ENCODE measurements around the gene NWD2.

The NWD2 gene

DNA sequence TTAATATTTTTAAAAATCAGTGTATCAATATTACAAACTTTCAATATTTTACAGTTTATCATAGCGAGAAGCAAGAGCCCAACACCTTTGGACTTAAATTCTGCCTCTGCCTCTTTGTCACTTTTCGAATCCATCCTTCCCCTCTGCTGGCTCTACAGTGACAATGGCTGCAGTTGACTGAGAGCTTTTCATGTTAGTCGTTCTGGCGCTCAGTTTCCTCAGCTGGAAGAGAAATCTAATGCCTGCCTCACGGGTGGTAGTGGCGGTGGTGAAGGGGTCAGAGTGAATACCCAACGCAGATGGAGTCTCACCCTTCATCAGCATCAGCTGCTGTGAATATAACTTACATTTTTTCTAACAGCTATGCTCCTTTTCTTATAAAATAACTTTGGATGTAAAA is 144.8 kb downstream of the NWD2 start:
- no peak overlapping the region for H3K4me3 ChIP-seq (ENCODE audit: low read length)
- DNase-seq (ENCODE audit: low read depth), result no peak
- TF ChIP-seq, protein P1, sequence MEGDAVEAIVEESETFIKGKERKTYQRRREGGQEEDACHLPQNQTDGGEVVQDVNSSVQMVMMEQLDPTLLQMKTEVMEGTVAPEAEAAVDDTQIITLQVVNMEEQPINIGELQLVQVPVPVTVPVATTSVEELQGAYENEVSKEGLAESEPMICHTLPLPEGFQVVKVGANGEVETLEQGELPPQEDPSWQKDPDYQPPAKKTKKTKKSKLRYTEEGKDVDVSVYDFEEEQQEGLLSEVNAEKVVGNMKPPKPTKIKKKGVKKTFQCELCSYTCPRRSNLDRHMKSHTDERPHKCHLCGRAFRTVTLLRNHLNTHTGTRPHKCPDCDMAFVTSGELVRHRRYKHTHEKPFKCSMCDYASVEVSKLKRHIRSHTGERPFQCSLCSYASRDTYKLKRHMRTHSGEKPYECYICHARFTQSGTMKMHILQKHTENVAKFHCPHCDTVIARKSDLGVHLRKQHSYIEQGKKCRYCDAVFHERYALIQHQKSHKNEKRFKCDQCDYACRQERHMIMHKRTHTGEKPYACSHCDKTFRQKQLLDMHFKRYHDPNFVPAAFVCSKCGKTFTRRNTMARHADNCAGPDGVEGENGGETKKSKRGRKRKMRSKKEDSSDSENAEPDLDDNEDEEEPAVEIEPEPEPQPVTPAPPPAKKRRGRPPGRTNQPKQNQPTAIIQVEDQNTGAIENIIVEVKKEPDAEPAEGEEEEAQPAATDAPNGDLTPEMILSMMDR (IDR thresholded peaks at IDR 0.05; ENCODE audit: insufficient read depth, low read depth, low read length, missing control alignments), result no peak

DNA sequence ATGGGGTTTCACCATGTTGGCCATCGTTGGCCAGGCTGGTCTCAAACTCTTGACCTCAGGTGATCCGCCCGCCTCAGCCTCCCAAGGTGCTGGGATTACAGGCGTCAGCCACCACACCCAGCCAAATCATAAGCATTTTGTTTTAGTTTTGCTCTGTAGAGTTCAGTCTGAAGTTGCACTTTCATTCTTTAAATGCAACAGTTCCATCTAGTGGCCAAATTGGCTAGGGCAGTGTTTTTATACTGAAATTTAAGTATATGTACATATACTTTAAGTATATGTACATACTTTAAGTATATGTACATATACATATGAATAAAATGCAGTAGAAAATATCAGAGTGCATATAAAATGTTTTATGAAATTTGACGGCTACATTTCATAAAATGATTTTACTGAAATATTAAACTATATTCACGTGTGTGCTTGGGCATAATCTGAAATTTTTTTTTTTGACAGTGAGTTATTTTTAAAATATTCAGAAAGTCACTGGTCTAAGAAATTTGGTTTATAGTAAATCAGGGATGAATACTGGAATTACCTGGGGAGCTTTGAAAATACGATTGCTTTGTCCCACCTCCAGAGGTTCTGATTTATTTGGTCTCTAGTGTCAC is 145.5 kb downstream of the NWD2 start:
- TF ChIP-seq, protein P1 (IDR thresholded peaks at IDR 0.05; ENCODE audit: insufficient read depth, low read depth, low read length, missing control alignments), result peak; percentile 71
- DNase-seq (ENCODE audit: low read depth), result peak; percentile 66
- no peak overlapping the region for H3K4me3 ChIP-seq (ENCODE audit: low read length)

DNA sequence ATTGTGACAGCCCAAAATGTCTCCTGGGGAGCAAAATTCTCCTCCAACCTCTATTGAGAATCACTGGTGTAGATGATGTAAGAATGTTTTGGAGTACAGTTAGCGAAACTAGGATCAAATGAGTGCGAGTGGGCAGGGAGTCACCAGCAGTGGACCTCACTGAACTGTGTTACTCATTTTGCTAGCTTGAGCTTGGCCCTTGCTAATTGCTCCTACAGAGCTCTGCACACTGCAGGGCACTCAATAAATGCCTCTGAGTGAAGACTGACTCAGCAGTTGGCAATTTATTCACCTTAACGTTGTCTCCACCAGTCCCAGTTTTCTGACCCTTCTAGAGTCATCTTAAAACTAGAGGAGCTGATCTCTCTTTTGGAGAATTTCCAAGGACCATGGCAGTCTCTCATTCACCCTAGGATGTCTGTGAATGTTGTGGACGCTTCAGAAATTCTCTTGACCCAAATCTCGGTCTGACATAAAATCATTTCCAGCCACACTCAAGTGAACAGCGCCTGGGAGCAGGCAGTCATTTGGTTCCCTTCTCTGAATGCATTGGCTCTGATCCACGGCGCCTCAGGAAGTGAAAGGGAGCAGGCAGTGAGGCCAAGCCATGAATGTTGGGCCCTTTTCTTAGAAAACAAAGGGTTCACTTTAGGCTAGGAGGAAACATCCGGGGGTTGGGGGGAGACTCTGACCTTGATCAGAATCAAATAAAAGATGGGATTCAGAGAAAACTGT is 148.1 kb downstream of the NWD2 start:
- no peak overlapping the region for H3K4me3 ChIP-seq (ENCODE audit: low read length)
- peak; percentile 32 for DNase-seq (ENCODE audit: low read depth)

DNA sequence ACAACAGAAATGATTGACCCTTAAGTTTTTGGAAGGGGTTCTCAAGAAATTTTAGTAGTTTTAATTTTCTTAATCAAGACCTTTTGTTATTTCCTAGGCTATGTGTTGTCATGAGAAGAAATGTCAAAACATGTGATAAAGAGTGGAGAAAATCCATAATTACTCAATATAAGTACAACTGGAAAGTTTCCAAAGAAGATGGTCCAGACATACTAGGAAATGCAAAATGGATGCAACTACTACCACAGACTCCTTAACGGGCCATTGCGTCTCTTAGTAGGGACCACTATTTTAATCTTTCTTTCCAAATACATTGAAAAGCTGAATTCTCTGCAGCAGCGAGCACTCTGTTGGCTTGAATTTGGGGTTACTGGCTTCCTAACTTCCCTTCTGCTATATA is 148.8 kb downstream of the NWD2 start:
- TF ChIP-seq, protein P1 (IDR thresholded peaks at IDR 0.05; ENCODE audit: insufficient read depth, low read depth, low read length, missing control alignments), result no peak
- no peak for DNase-seq (ENCODE audit: low read depth)
- H3K4me3 ChIP-seq (ENCODE audit: low read length), result no peak overlapping the region

More for the DNA sequence above, 148.1 kb downstream of the NWD2 start:
- TF ChIP-seq, protein P1 (IDR thresholded peaks at IDR 0.05; ENCODE audit: insufficient read depth, low read depth, low read length, missing control alignments), result no peak

DNA sequence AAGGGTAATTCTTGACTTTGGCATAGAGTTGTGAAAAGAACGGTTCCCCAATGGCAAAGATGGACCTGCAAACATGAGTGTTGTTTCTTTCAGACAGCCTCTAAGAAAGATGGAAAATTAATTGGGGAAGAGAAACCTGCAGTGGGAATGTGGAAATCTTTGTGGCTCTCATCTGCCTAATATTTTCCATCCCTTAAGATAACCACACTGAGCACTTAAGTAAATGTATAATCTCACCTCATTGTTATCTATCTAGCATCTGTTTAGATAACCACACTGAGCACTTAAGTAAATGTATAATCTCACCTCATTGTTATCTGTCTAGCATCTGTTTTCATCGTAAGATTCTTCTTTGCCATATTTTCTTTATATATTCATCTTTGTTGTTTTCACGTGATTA is 149.3 kb downstream of the NWD2 start:
- DNase-seq (ENCODE audit: low read depth), result no peak
- TF ChIP-seq, protein P1 (IDR thresholded peaks at IDR 0.05; ENCODE audit: insufficient read depth, low read depth, low read length, missing control alignments), result no peak

DNA sequence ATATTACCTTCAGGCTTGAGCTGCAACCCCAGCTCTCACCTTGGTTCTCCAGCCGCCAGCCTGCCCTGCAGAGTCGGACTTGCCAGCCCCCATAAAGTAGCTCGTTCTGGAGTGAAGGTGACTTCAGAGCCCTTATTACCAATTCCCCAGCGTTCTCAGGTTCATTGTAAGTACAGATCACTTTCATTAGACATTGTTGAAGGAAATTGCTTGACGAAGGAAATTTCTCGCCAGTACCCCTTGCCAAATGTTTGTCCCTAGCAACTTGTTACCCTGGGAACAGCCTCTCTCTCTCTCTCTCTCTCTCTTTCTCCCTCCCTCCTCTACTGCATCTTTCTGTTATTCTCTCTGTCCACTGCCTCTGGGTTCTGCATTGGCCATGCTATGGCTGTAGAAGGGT is 153.0 kb downstream of the NWD2 start:
- no peak for DNase-seq (ENCODE audit: low read depth)
- H3K4me3 ChIP-seq (ENCODE audit: low read length), result no peak overlapping the region
- TF ChIP-seq, protein P1 (IDR thresholded peaks at IDR 0.05; ENCODE audit: insufficient read depth, low read depth, low read length, missing control alignments), result no peak

More for the DNA sequence above, 149.3 kb downstream of the NWD2 start:
- H3K4me3 ChIP-seq (ENCODE audit: low read length), result no peak overlapping the region
